Endothelial cell of umbilical vein (primary cell): ENCODE results near the gene PFDN1. TPM values are rescaled to one million over a fixed set of nuclear protein-coding genes. Genes with fewer than 3 reads are reported as not detected.

ENCODE experiments used
- BruUV-seq: library from RNA; stranded (reverse); fragments of 400-500 nt; replicated peaks from 2 replicates; lab custom pipeline; 2021; lab: Mats Ljungman, UMichigan
- CTCF ChIA-PET: fragments of 300-600, 350-600 bp; sonication (Branson Sonifier 250); formaldehyde crosslinking; loops from one replicate; lab custom pipeline; 2021; ENCODE audit warnings: antibody characterized with exemption, inconsistent platforms; lab: Charles Lee
- POLR2A ChIA-PET: fragments of 300-600, 350-600 bp; sonication (Branson Sonifier 250); formaldehyde crosslinking; loops from one replicate; lab custom pipeline; 2021; ENCODE audit warnings: antibody characterized with exemption, inconsistent platforms; lab: Charles Lee
- DNase-seq: peaks from one replicate; pipeline ENCODE4 v3.0.0-alpha.2; 2011; ENCODE audit warnings: low read depth, low spot score
- FAIRE-seq: peaks from 2 replicates; lab custom pipeline; 2011; peaks lifted over from hg19 to GRCh38; lab: Jason Lieb, UNC
- H2AFZ ChIP-seq: 2 replicates; pipeline ENCODE4 v1.6.0; 2012; ENCODE audit warnings: low read depth, low read length, control low read depth, inconsistent platforms
- H3K27ac ChIP-seq: 2 replicates; pipeline ENCODE4 v1.5.1; 2011; ENCODE audit warnings: low read depth, mild to moderate bottlenecking, control low read depth, low read length, moderate library complexity; ENCODE audit not compliant: insufficient read depth
- H3K27me3 ChIP-seq, 2 experiments: 2 replicates each; pipeline versions ENCODE4 v1.6.0 to v1.6.1; 2011; ENCODE audit warnings: low read length in 2 of 2, mixed read lengths in 1 of 2; ENCODE audit not compliant: control insufficient read depth in 2 of 2, insufficient read depth in 2 of 2
- H3K36me3 ChIP-seq, 2 experiments: 2 replicates in 1 of 2; 3 replicates in 1 of 2; pipeline ENCODE4 v1.5.1; 2011; ENCODE audit warnings: low read length in 2 of 2, mild to moderate bottlenecking in 1 of 2, moderate library complexity in 1 of 2; ENCODE audit not compliant: control insufficient read depth in 2 of 2, insufficient read depth in 2 of 2; ENCODE audit errors: extremely low read depth in 1 of 2
- H3K4me1 ChIP-seq: 3 replicates; pipeline ENCODE4 v1.5.1; 2011; ENCODE audit warnings: mild to moderate bottlenecking, low read length; ENCODE audit not compliant: control insufficient read depth, insufficient read depth; ENCODE audit errors: extremely low read depth
- H3K4me2 ChIP-seq: 2 replicates; pipeline ENCODE4 v1.6.1; 2011; ENCODE audit warnings: low read length, control low read depth, mixed read lengths; ENCODE audit not compliant: insufficient read depth
- H3K4me3 ChIP-seq, 3 experiments: fragments of 200-600 bp in 1 of 3; sonication (generic), shearing (Covaris generic) in 1 of 3; replicated peaks in 1 of 3; 2 replicates each; pipeline ENCODE4 v1.5.1; 2011 to 2016; ENCODE audit warnings: control low read depth in 3 of 3, low read length in 3 of 3, mild to moderate bottlenecking in 2 of 3, inconsistent platforms in 1 of 3, low read depth in 1 of 3, moderate library complexity in 1 of 3; ENCODE audit not compliant: insufficient read depth in 1 of 3
- H3K79me2 ChIP-seq: 2 replicates; pipeline ENCODE4 v1.6.0; 2012; ENCODE audit warnings: low read length, inconsistent platforms; ENCODE audit not compliant: control insufficient read depth, insufficient read depth
- H3K9ac ChIP-seq: replicated peaks from 2 replicates; pipeline ENCODE3; 2011; ENCODE audit warnings: low read length, control low read depth; ENCODE audit not compliant: insufficient read depth; ENCODE audit errors: extremely low read depth
- H3K9me1 ChIP-seq: replicated peaks from 3 replicates; pipeline ENCODE4 v1.6.0; 2011; ENCODE audit warnings: mild to moderate bottlenecking, low read length; ENCODE audit not compliant: control insufficient read depth, insufficient read depth; ENCODE audit errors: extremely low read depth
- H3K9me3 ChIP-seq: replicated peaks from 2 replicates; pipeline ENCODE4 v1.5.1; 2012; ENCODE audit warnings: low read length, inconsistent platforms; ENCODE audit not compliant: control insufficient read depth, insufficient read depth
- H4K20me1 ChIP-seq: replicated peaks from 2 replicates; pipeline ENCODE3; 2011; ENCODE audit warnings: mild to moderate bottlenecking, low read length; ENCODE audit not compliant: control insufficient read depth, insufficient read depth; ENCODE audit errors: extremely low read depth
- CTCF ChIP-seq, 2 donors: IDR thresholded peaks; 1 replicate in 1 of 2; 2 replicates in 1 of 2; pipeline ENCODE4 v1.5.1; 2011; ENCODE audit warnings: low read length in 2 of 2, mild to moderate bottlenecking in 2 of 2, moderate library complexity in 2 of 2, control low read depth in 1 of 2, inconsistent platforms in 1 of 2, low read depth in 1 of 2; ENCODE audit not compliant: insufficient read depth in 1 of 2; ENCODE audit errors: extremely low read depth in 1 of 2
- GATA2 ChIP-seq: IDR thresholded peaks from 2 replicates; pipeline ENCODE4 v1.7.0; 2011; ENCODE audit warnings: low read depth, mild to moderate bottlenecking, moderate library complexity, mixed read lengths, low read length; ENCODE audit not compliant: insufficient read length, insufficient read depth
- MYC ChIP-seq: IDR thresholded peaks from one replicate; pipeline ENCODE4 v1.6.1; 2011; ENCODE audit warnings: mild to moderate bottlenecking, low read depth, low read length
- POLR2A ChIP-seq: IDR thresholded peaks from 2 replicates; pipeline ENCODE4 v1.6.1; 2012; ENCODE audit warnings: low read depth, mild to moderate bottlenecking, control low read depth, low read length
- dilution Hi-C: fragments of 300-500 bp; cut with MboI; formaldehyde crosslinking; loops from one replicate; pipeline ENCODE4 v1.15.0; 2019; ENCODE audit warnings: low sequenced_read_pairs; ENCODE audit not compliant: extremely low pct_ligation_motif_present
- intact Hi-C: fragments of 100-400 bp; cut with micrococcal nuclease; formaldehyde crosslinking; loops from one replicate; pipeline ENCODE4 v1.10.0; 2022
- polyA plus RNA-seq, 4 experiments: library from polyadenylated mRNA; depleted of rRNA in 3 of 4; stranded (reverse) in 3 of 4; unstranded in 1 of 4; fragments of >200 nt; gene quantifications; 2 replicates each; pipeline versions ENCODE4 v1.2.1 to v1.2.3, GENCODE V29; 2011 to 2012; ENCODE audit warnings: missing spikeins in 1 of 4
- total RNA-seq: library from RNA; stranded (reverse); gene quantifications from 2 replicates; pipeline ENCODE4 v1.2.3, GENCODE V29; 2021

Gene PFDN1
- total and polyA plus RNA-seq, 2 donors (not counting 3 experiments of a cell fraction or from before 2014, with no cell fraction given): 107 to 158 TPM

DNA sequence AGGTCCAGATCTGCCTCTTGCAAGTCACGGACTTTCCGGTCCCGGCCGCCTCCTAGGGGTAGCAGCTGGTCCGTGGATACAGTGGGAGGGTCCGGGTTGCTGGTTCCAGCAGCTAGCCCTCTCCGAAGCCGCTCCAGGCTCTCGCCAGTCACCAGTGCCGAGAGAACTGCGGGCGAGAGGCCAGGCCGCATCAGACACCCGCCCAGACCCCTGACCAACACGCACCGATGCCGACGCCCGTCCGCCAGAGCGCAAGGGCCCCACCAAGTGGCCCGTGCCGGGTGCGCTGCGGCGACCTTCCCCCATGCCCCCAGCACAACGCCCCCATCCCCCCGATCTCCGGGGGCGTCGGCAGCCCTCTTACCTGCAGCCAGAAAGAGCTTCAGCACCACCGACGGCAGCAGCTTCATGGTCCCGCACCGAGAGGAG lies 43.0 kb upstream of the PFDN1 start:
- intact Hi-C loops (loop anchor here (1.0 kb wide), 6 partner anchors 23 to 102 kb away; partner anchors contain the start of gene PFDN1), dilution Hi-C loops (no loop called here)
- CTCF ChIA-PET: interaction anchor here (0.8 to 16.7 kb wide), 42 partner anchors 8 to 559 kb away, joined by 3 to 1214 read pairs (median 5); partner anchors contain the start of gene PFDN1
- peak; percentile 61 for FAIRE-seq
- Histone ChIP-seq H3K36me3 (peaks cover 3 to 9% of the 10 kb centered on the region in 2 experiments), H3K79me2 (peaks cover 51% of the 10 kb centered on the region), H3K4me1 (peaks cover 58% of the 10 kb centered on the region), H4K20me1 (no peaks in the 10 kb centered on the region), H3K27ac (peak overlapping the region; percentile 81), H3K4me2 (peak overlapping the region; percentile 92), H2AFZ (peak overlapping the region; percentile 50), H3K9ac (peak overlapping the region; percentile 85), H3K27me3 (no peaks in the 10 kb centered on the region), H3K9me3 (no peaks in the 10 kb centered on the region), H3K4me3 (peak overlapping the region; percentile 72 to 86 (median 81)), H3K9me1 (no peaks in the 10 kb centered on the region)
- TF ChIP-seq POLR2A: no peak
- no peak for TF ChIP-seq GATA2
- no peak for TF ChIP-seq MYC
- TF ChIP-seq CTCF (IDR thresholded peaks at IDR 0.05; ENCODE audit: extremely low read depth in 1 of 2, insufficient read depth in 1 of 2, low read depth in 1 of 2, low read length in 2 of 2): peak; percentile 35 to 74
- DNase-seq: peak; percentile 80
- POLR2A ChIA-PET: interaction anchor here (1.0 to 3.5 kb wide), 25 partner anchors 8 to 124 kb away, joined by 3 to 112 read pairs (median 6); partner anchors contain the start of genes ANKHD1 and PFDN1
- TSS peak; percentile 28 for BruUV-seq
